CD4-positive, alpha-beta T cell treated with Interleukin-6 at 100 ng/mL for 8 hours (primary cell): ENCODE results near the gene SVOPL.

Experiments
- DNase-seq: peaks from one replicate; pipeline ENCODE4 v3.0.0-alpha.2; 2020; ENCODE audit warnings: mixed read lengths, low spot score

SVOPL gene

GRCh38 chr7:138607216-138608126 lies 93.7 kb downstream of the SVOPL start:
- DNase-seq = no peak

- no peak for DNase-seq
These were observed 94.9 kb downstream of the SVOPL start for GRCh38 chr7:138606236-138606635.

GRCh38 chr7:138603549-138604318 lies 97.4 kb downstream of the SVOPL start:
- no peak for DNase-seq

GRCh38 chr7:138602451-138602850 lies 98.7 kb downstream of the SVOPL start:
- DNase-seq = no peak

- no peak for DNase-seq
These were observed 105.7 kb downstream of the SVOPL start for GRCh38 chr7:138595454-138595853.

- no peak for DNase-seq
These were observed 111.0 kb downstream of the SVOPL start for GRCh38 chr7:138590154-138590553.

GRCh38 chr7:138588986-138589385 lies 112.2 kb downstream of the SVOPL start:
- DNase-seq = no peak

GRCh38 chr7:138587485-138587884 lies 113.7 kb downstream of the SVOPL start:
- no peak for DNase-seq

- no peak for DNase-seq
These were observed 115.7 kb downstream of the SVOPL start for GRCh38 chr7:138585283-138585993.

- DNase-seq = no peak
These were observed 116.5 kb downstream of the SVOPL start for GRCh38 chr7:138584696-138585095.

GRCh38 chr7:138584283-138584682 lies 116.9 kb downstream of the SVOPL start:
- DNase-seq = no peak

GRCh38 chr7:138581065-138581464 lies 120.1 kb downstream of the SVOPL start:
- no peak for DNase-seq

GRCh38 chr7:138579671-138580070 lies 121.5 kb downstream of the SVOPL start:
- no peak for DNase-seq

- DNase-seq = no peak
These were observed 122.0 kb downstream of the SVOPL start for GRCh38 chr7:138579136-138579535.

GRCh38 chr7:138575897-138576428 lies 125.2 kb downstream of the SVOPL start:
- DNase-seq = no peak

- DNase-seq = no peak
These were observed 127.4 kb downstream of the SVOPL start for GRCh38 chr7:138573741-138574140.

GRCh38 chr7:138570715-138571114 lies 130.4 kb downstream of the SVOPL start:
- DNase-seq = no peak

GRCh38 chr7:138569418-138569817 lies 131.7 kb downstream of the SVOPL start:
- DNase-seq = no peak

GRCh38 chr7:138568655-138569054 lies 132.5 kb downstream of the SVOPL start:
- DNase-seq = no peak

- no peak for DNase-seq
These were observed 135.6 kb downstream of the SVOPL start for GRCh38 chr7:138565451-138566114.

GRCh38 chr7:138565071-138565450 lies 136.1 kb downstream of the SVOPL start:
- no peak for DNase-seq

GRCh38 chr7:138564365-138564764 lies 136.8 kb downstream of the SVOPL start:
- DNase-seq = no peak
